GM19372 (cell line): Measurements from ENCODE around the gene TMEM82.
"Not testable (repeated sequence)": the region's sequence is repeated elsewhere in the genome, so short reads cannot be mapped to it uniquely, and the experiment has no call there.

ENCODE experiments used
- ATAC-seq: cut with Tn5 transposase; IDR thresholded peaks from one replicate; pipeline ENCODE4 v1.9.1; 2021; ENCODE audit warnings: mild to moderate bottlenecking, low read depth, moderate library complexity; ENCODE audit not compliant: unreplicated experiment

The TMEM82 gene

GRCh38 chr1:15742339-15742801 lies at the start of gene TMEM82:
TSS of gene TMEM82 (plus strand) at chr1:15742499. CDS start at chr1:15742560, 61 bp downstream.
- ATAC-seq, result no peak

GRCh38 chr1:15693371-15693770 lies 48.9 kb upstream of the TMEM82 start:
- no peak for ATAC-seq

GRCh38 chr1:15696956-15697521 lies 45.3 kb upstream of the TMEM82 start:
- ATAC-seq, result peak; percentile 92

- ATAC-seq, result no peak
These were observed 44.1 kb upstream of the TMEM82 start for GRCh38 chr1:15698201-15698600.

- not testable (repeated sequence) for ATAC-seq
These were observed 43.0 kb upstream of the TMEM82 start for GRCh38 chr1:15699321-15699720.

- no peak for ATAC-seq
These were observed 41.8 kb upstream of the TMEM82 start for GRCh38 chr1:15700508-15700907.

- no peak for ATAC-seq
These were observed 40.5 kb upstream of the TMEM82 start for GRCh38 chr1:15701784-15702183.

GRCh38 chr1:15702722-15703550 lies 39.4 kb upstream of the TMEM82 start:
- ATAC-seq, result no peak

- no peak for ATAC-seq
These were observed 38.7 kb upstream of the TMEM82 start for GRCh38 chr1:15703562-15703961.

- no peak for ATAC-seq
These were observed 37.6 kb upstream of the TMEM82 start for GRCh38 chr1:15704526-15705183.

GRCh38 chr1:15705184-15705566 lies 37.1 kb upstream of the TMEM82 start:
- no peak for ATAC-seq

- no peak for ATAC-seq
These were observed 35.5 kb upstream of the TMEM82 start for GRCh38 chr1:15706751-15707150.

- ATAC-seq, result no peak
These were observed 34.9 kb upstream of the TMEM82 start for GRCh38 chr1:15707239-15707925.

GRCh38 chr1:15708486-15709137 lies 33.7 kb upstream of the TMEM82 start:
- no peak for ATAC-seq

GRCh38 chr1:15709226-15709625 lies 33.1 kb upstream of the TMEM82 start:
- no peak for ATAC-seq

- ATAC-seq, result no peak
These were observed 30.1 kb upstream of the TMEM82 start for GRCh38 chr1:15712168-15712567.

- no peak for ATAC-seq
These were observed 27.7 kb upstream of the TMEM82 start for GRCh38 chr1:15714406-15715136.

GRCh38 chr1:15717418-15718125 lies 24.7 kb upstream of the TMEM82 start:
- no peak for ATAC-seq

- no peak for ATAC-seq
These were observed 24.1 kb upstream of the TMEM82 start for GRCh38 chr1:15718199-15718601.
